ENCODE data around the gene FGGY. TPM values are rescaled to one million over a fixed set of nuclear protein-coding genes. Genes with fewer than 3 reads are reported as not detected.

The FGGY gene
- total RNA-seq, 1 experiment from 2014 or later: 14.6 TPM

- H3K4ac ChIP-seq (ENCODE audit: low read depth, low read length): no peak overlapping the region
- H3K27ac ChIP-seq (ENCODE audit: insufficient read length, low read depth, low read length): no peak overlapping the region
- no peak overlapping the region for H3K14ac ChIP-seq (ENCODE audit: insufficient read depth, low read length)
- H4K91ac ChIP-seq (ENCODE audit: insufficient read length, low read depth, low read length): no peak overlapping the region
- DNase-seq: no peak
- no peak overlapping the region for H4K8ac ChIP-seq (replicated peaks; ENCODE audit: insufficient read length, low read depth, low read length)
- Mint-ChIP-seq H3K4me3 (no peak overlapping the region), H3K27me3 (ENCODE audit: low read depth) (peaks cover 2% of the 10 kb centered on the region; the same call in 1 of the 2 replicates), H3K9me3 (no peaks in the 10 kb centered on the region), H3K4me1 (peaks cover 18 to 26% of the 10 kb centered on the region in 2 experiments), H3K27ac (no peak overlapping the region), H3K36me3 (ENCODE audit: insufficient read depth in 1 of 3, low read depth in 3 of 3) (peaks cover 0 to 7% (median 4%) of the 10 kb centered on the region in 3 experiments; a peak in 4 of 7 replicates)
- H3K9ac ChIP-seq (ENCODE audit: extremely low read depth, insufficient read length, low read length): no peak overlapping the region
- no peak for TF ChIP-seq CTCF (conservative IDR thresholded peaks at IDR 0.05)
- no peak overlapping the region for H2BK120ac ChIP-seq (ENCODE audit: low read depth, low read length, poor library complexity, severe bottlenecking)
- H4K20me1 ChIP-seq (ENCODE audit: control insufficient read depth, insufficient read depth, insufficient read length): no peaks in the 10 kb centered on the region
- H4K5ac ChIP-seq (ENCODE audit: insufficient read length, low read depth, low read length): no peak overlapping the region
- H3K4me1 ChIP-seq (ENCODE audit: insufficient read depth, low read length): 0 out of 2 replicates have a peak, but pooled peaks cover 4% of the 10 kb centered on the region
- H2AK5ac ChIP-seq (ENCODE audit: insufficient read length, low read length): no peak overlapping the region
- H3T11ph ChIP-seq (ENCODE audit: low read length): no peak overlapping the region
- no peaks in the 10 kb centered on the region for H3K79me2 ChIP-seq (ENCODE audit: insufficient read depth, low read length)
- no peak overlapping the region for H2BK5ac ChIP-seq (ENCODE audit: insufficient read length, low read length)
- no peaks in the 10 kb centered on the region for H3K9me3 ChIP-seq (ENCODE audit: control insufficient read depth, low read depth, low read length)
- no peak overlapping the region for H3K4me2 ChIP-seq (ENCODE audit: insufficient read depth, insufficient read length, low read length)
- H3K23me2 ChIP-seq (ENCODE audit: insufficient read length, low read depth, low read length, poor library complexity, severe bottlenecking): peaks cover 2% of the 10 kb centered on the region
- no peak overlapping the region for H2BK12ac ChIP-seq (ENCODE audit: insufficient read length, low read depth, low read length)
- no peak overlapping the region for H3K18ac ChIP-seq (ENCODE audit: insufficient read length, low read depth, low read length)
- WGBS (ENCODE audit: extremely low coverage, insufficient read length, low lambda C conversion rate): no CpG with 5 or more reads among the region's 4 CpGs
- H2BK15ac ChIP-seq (ENCODE audit: low read depth, low read length): no peak overlapping the region
- no peak overlapping the region for H3K23ac ChIP-seq (ENCODE audit: insufficient read length, low read depth, low read length)
- H2BK20ac ChIP-seq (ENCODE audit: low read depth, low read length, poor library complexity, severe bottlenecking): no peak overlapping the region
- no peaks in the 10 kb centered on the region for H3K27me3 ChIP-seq (ENCODE audit: insufficient read depth, low read length)
- no peak overlapping the region for H2AFZ ChIP-seq (ENCODE audit: low read length)
- H3K56ac ChIP-seq (ENCODE audit: insufficient read length, low read depth, low read length): no peak overlapping the region
- H3K79me1 ChIP-seq (ENCODE audit: insufficient read depth, low read depth, low read length, poor library complexity, severe bottlenecking): no peaks in the 10 kb centered on the region
Measured at GRCh38 chr1:59294423-59294822, 2.5 kb upstream of the FGGY start.
